ENCODE measurements around the gene MT1HL1. TPM values are rescaled to one million over a fixed set of nuclear protein-coding genes. Genes with fewer than 3 reads are reported as not detected.
"Not testable (repeated sequence)": the region's sequence is repeated elsewhere in the genome, so short reads cannot be mapped to it uniquely, and the experiment has no call there.

The MT1HL1 gene
- total RNA-seq, 1 donor from 2014 or later = not detected

GRCh38 chr1:237018896-237019295, 14.7 kb upstream of the MT1HL1 start:
- no peak for DNase-seq (ENCODE audit: low read depth)

DNA sequence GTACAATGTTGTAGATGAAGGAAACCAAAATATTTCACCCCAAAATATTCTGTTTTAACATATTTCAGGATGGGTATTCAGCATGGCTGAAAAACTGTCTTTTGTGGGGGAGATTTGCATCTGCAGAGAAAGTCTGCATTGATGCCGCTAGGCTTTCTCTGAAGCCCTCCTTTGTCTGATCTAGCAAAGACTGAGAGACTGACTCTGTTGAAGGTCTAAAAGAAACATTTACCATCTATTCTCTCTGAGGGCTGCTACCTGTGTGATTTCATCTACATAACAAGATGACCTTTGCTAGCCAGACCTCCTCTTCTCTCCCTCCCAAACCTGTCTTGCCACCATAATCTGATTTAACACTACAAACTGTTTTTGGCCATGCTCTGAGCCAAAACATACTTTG, 12.4 kb upstream of the MT1HL1 start:
- no peak for DNase-seq (ENCODE audit: low read depth)

- DNase-seq (ENCODE audit: low read depth) = no peak
Observed at GRCh38 chr1:237013608-237014007, 9.4 kb upstream of the MT1HL1 start.

- peak; percentile 1 for DNase-seq (ENCODE audit: low read depth)
Observed at GRCh38 chr1:237012788-237013383, 8.6 kb upstream of the MT1HL1 start.

DNA sequence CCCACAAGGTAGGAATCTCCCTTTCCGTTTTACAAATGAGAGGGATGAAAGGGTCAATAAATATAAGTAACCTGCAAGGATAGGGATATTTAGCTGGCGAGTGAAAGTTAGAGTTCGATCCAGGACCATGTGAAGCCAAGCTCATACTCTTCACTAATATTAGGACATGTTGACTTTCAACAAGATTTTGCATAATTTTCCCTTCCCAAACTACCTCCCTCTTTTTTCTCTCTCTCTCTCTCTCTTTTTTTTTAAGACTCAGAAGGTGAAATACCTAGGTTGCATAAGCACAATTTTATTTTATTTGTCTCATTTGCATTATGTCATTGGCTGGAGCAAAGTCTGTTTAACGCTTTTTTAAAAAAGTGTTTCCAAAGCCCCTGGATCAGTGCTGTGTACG, 8.1 kb upstream of the MT1HL1 start:
- no peak for DNase-seq (ENCODE audit: low read depth)

DNA sequence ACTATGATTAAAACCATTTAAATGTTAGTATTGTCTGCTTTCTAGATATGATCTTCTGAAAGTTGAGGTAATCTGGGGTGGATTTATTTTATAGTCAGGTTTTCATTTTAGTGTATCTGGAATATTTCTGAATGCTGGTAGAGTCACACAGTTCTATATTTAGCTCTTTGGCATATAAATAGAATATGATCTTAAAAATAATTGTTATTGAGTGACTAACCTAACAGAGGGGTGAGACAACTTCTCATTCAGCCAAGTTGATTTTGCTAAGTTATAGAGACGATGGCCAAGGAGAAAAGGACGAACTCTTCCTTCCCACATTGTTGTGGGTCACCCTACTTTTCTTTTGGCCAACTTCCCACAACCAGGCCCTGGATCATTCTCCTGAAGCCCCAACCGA, 7.2 kb upstream of the MT1HL1 start:
- no peak for DNase-seq (ENCODE audit: low read depth)

DNA sequence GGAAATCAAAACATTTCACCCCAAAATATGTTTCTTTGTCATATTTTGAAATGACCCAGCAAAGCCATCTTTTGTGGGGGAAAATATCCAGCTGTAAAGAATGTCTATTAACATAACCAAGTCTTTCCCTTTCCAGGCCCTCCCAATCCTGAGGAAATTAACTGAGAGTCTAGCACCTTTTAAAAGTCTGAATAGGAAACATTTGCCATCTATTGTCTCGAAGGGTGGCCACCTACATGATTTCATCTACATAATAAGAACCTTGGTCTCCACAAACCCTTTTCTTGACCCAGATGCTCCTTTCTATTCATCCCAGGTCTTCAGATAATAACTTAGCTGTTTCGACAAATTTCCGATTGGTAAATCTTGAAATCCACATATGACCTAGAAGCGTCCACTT, 5.4 kb upstream of the MT1HL1 start:
- no peak for DNase-seq (ENCODE audit: low read depth)

GRCh38 chr1:237007147-237007881, 3.1 kb upstream of the MT1HL1 start:
- DNase-seq (ENCODE audit: low read depth) = no peak

GRCh38 chr1:237005674-237006073, 1.4 kb upstream of the MT1HL1 start:
- DNase-seq (ENCODE audit: low read depth) = no peak

DNA sequence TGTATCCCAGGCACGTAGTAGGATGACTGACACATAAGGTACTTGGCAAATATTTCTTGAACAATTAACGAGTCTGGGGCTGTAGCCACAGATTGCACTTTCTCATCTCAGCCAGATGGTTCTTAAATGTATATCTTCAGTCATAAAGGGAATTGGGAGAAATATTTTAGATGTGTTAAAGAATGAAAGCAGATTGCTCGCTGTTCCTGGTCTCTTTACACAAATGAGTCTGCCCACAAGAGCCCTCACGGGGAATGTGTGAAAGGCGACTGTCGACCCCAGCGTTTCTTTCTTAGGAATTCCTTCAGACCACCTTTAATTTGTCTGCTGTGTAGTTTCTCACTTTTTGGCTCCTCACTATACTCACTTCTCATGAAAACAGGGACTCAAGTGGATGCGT, 725 bp downstream of the MT1HL1 start:
- no peak for DNase-seq (ENCODE audit: low read depth)

DNA sequence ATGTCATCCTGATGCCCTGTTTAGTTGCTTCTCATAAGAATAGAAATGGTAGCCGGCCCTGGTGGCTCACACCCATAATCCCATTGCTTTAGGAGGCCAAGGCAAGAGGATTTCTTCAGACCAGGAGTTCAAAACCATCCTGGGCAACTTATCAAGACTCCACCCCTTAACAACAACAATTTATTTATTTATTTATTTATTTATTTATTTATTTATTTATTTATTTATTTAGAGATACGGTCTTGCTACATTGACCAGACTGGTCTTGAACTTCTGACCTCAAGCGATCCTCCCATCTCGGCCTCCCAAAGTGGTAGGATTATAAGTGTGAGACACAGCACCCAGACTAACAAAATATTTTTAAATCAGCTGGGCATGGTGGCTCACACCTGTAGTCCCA, 4.0 kb downstream of the MT1HL1 start:
- no peak for DNase-seq (ENCODE audit: low read depth)

DNA sequence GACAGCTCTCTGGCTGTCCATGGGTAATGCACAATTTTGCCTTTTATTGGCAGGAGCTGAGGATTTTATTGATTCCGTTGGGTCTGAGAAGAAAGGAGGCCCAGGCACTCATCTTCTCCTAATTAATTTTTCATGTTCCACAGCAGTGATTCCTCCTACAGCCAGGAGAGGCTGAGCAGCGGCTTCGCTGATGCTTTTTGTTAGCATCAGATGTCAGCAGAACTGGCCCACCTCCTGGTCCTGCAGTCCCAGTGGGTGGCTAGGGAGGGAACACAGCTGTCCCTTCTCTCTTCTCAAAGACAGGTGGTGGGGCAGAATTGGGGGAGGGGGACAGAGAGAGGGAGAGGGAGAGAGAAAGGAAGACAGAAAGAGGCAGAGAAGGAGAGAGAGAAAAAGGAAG, 5.7 kb downstream of the MT1HL1 start:
- no peak for DNase-seq (ENCODE audit: low read depth)

DNA sequence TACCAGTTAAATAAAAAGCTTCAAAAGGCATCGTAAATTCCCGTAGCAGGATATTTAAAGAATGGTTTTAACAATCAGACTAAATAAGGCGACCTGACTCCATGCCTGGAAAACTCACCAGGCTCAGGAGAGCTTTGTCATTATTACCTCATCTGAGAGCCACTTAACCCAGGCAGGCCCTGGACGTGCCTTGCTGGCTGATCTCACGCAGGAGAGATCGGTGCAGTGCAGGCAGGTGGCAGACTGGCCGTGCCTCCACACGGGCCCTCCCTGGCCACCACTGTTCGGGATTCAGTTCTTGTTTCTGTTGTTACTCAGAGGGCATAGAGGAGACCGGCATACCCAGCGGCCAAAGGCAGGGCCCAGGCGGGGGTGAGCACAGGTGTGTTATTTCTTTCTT, 6.4 kb downstream of the MT1HL1 start:
- DNase-seq (ENCODE audit: low read depth) = no peak

GRCh38 chr1:236997361-236997760, 6.9 kb downstream of the MT1HL1 start:
- DNase-seq (ENCODE audit: low read depth) = no peak

- no peak for DNase-seq (ENCODE audit: low read depth)
Observed at GRCh38 chr1:236994450-236994849, 9.8 kb downstream of the MT1HL1 start.

DNA sequence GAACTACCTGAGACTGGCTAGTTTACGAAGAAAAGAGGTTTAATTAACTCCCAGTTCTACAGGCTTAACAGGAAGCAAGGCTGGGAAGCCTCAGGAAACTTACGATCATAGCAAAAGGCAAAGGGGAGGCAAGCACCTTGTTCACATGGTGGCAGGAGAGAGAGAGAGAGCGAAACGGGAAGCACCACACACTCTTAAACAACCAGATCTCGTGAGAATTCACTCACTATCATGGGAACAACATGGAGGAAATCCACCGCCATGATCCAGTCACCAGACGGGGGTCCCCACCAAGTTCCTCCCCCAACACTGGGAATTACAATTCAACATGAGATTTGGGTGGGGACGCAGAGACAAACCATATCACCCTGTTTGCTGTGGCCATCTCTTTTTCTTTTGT, 11.8 kb downstream of the MT1HL1 start:
- no peak for DNase-seq (ENCODE audit: low read depth)

GRCh38 chr1:236990052-236990445, 14.2 kb downstream of the MT1HL1 start:
- no peak for DNase-seq (ENCODE audit: low read depth)

GRCh38 chr1:236989290-236990051, 14.8 kb downstream of the MT1HL1 start:
- DNase-seq (ENCODE audit: low read depth) = no peak

DNA sequence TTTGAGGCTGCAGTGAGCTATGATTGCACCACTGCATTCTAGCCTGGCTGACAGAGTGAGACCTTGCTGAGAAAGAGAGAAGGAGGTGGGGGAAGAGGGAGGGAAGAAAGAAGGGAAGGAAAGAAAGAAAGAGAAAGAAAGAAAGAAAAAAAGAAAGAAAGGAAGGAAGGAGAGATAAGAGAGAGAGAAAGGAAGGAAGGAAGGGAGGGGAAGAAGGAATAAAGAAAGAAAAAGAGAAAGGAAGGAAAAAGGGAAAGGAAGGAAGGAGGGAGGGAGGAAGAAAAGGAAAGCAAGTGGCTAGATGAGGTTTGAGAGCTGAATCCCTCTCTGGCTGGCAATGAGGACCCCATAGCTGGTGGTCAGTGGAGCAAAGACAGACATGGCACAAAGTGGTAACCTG, 20.4 kb downstream of the MT1HL1 start:
- DNase-seq (ENCODE audit: low read depth) = no peak

DNA sequence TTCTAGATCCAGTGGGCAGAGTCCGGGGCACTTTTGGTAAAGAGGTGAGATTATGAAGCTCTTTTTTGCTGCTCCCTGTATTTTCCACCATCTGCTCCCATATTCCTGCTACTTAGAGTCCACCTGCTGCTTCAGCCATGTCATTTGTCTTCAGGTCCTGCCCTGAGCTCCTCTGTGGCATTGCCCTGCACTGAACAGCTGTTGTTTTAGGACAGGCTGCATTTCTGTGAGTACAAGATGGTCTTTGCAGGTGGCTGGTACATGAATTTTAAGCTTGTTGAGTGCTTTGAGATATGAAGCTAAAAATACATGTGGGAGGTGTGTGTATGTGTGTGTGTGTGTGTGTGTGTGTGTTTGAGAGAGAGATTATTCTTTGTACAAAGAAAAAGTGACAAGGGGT, 21.9 kb downstream of the MT1HL1 start:
- DNase-seq (ENCODE audit: low read depth) = peak; percentile 28

DNA sequence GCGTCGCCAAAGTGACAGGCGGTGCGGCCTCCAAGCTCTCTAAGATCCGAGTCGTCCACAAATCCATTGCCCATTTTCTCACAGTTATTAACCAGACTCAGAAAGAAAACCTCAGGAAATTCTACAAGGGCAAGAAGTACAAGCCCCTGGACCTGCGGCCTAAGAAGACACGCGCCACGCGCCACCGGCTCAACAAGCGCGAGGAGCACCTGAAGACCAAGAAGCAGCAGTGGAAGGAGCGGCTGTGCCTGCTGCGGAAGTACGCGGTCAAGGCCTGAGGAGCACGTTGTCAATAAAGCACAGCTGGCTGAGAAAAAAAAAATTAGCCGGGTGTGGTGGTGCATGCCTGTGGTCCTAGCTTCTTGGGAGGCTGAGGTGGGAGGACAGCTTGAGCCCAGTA, 22.8 kb downstream of the MT1HL1 start:
- DNase-seq (ENCODE audit: low read depth) = not testable (repeated sequence)

DNA sequence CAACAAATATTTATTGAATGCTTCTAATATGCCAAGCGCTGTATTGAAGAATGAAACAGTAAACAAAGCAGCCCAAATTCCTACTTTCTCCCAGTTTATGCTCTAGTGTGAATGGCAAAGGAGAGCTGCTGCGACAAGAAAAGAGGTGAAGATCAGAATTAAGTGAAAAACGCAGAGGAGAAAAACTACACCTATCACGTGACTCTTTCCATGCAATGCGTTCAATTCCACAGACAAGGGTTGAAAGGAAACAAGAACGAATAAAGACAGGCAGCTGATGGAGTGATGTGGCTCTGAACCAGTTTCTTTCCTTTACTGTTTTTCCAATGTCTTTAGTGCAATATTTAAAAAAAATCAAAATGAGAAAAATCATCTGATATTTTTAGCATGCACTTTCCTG, 23.6 kb downstream of the MT1HL1 start:
- DNase-seq (ENCODE audit: low read depth) = no peak
